Measurements from ENCODE around the gene CTSF. TPM values are rescaled to one million over a fixed set of nuclear protein-coding genes. Genes with fewer than 3 reads are reported as not detected.

Gene CTSF
- total and polyA plus RNA-seq, 2 of the 13 experiments (the other 11 are each of a cell fraction or from before 2014, with no cell fraction given), result not detected

- no peak overlapping the region for H3K4me2 ChIP-seq (ENCODE audit: low read depth, low read length)
- no peaks in the 10 kb centered on the region for H3K79me2 ChIP-seq (ENCODE audit: insufficient read depth, low read length)
- CTCF ChIA-PET (ENCODE audit: low intra/inter-chr PET ratio, low total read pairs), result no interaction called here
- H4K20me1 ChIP-seq (ENCODE audit: insufficient read depth, low read length), result no peaks in the 10 kb centered on the region
- H2AFZ ChIP-seq (ENCODE audit: low read length), result no peak overlapping the region
- H3K27ac ChIP-seq (ENCODE audit: extremely low read length, insufficient read depth, low read length), result no peak overlapping the region
- FAIRE-seq (no peak), ATAC-seq (no peak), DNase-seq (ENCODE audit: low spot score) (no peak)
- H3K4me3 ChIP-seq (replicated peaks in 1 of 3; ENCODE audit: insufficient read depth in 1 of 3, low read depth in 2 of 3, low read length in 3 of 3), result no peak overlapping the region
- in situ Hi-C loops (cut with HindIII; ENCODE audit: extremely low pct_ligation_motif_present, low pct_unique_long_range_greater_than_20kb) (loop anchor here (25.0 kb wide), 1 partner anchor 275 kb away; the partner anchor contains the start of gene RCE1), intact Hi-C loops (cut with micrococcal nuclease; ENCODE audit: unreplicated experiment) (no loop called here)
- POLR2A ChIA-PET, result interaction anchor here (1.4 to 1.5 kb wide), 2 partner anchors 54 to 116 kb away, joined by 3 to 4 read pairs; partner anchors contain the start of genes RBM14 and RBM4B
- H3K4me1 ChIP-seq (ENCODE audit: insufficient read depth, low read length), result no peaks in the 10 kb centered on the region
- no peaks in the 10 kb centered on the region for H3K36me3 ChIP-seq (replicated peaks in 1 of 2; ENCODE audit: control insufficient read depth in 1 of 2, insufficient read depth in 2 of 2, low read length in 2 of 2)
- 33% methylated on average over 2 of the region's 2 CpGs for WGBS (ENCODE audit: low lambda C conversion rate)
- no peaks in the 10 kb centered on the region for H3K9me3 ChIP-seq (ENCODE audit: low read length)
- no TSS peak for BruUV-seq (replicated peaks)
- no peak overlapping the region for H3K9ac ChIP-seq (ENCODE audit: insufficient read depth, low read depth, low read length)
- H3K27me3 ChIP-seq (ENCODE audit: control insufficient read depth in 1 of 2, insufficient read depth in 2 of 2, low read length in 2 of 2), result peaks cover 0 to 66% of the 10 kb centered on the region in 2 experiments; a peak in 4 of 5 replicates
- TF ChIP-seq ZNF572 (CRISPR knock-in tag; IDR thresholded peaks at IDR 0.05) (no peak), ZNF224 (CRISPR knock-in tag; IDR thresholded peaks at IDR 0.05) (no peak), ELF4 (CRISPR knock-in tag; IDR thresholded peaks at IDR 0.05; ENCODE audit: borderline replicate concordance) (no peak), FOSL2 (CRISPR knock-in tag; IDR thresholded peaks at IDR 0.05) (no peak), SALL1 (CRISPR knock-in tag; IDR thresholded peaks at IDR 0.05) (no peak), MTA1 (CRISPR knock-in tag; IDR thresholded peaks at IDR 0.05; ENCODE audit: borderline replicate concordance) (no peak), AKNA (CRISPR knock-in tag; IDR thresholded peaks at IDR 0.05; ENCODE audit: borderline replicate concordance) (no peak), ARHGAP35 (CRISPR knock-in tag; IDR thresholded peaks at IDR 0.05; ENCODE audit: borderline replicate concordance) (no peak), ZNF83 (CRISPR knock-in tag; IDR thresholded peaks at IDR 0.05; ENCODE audit: borderline replicate concordance) (no peak), ATF7 (IDR thresholded peaks at IDR 0.05) (no peak), ATF7 (CRISPR knock-in tag; IDR thresholded peaks at IDR 0.05) (no peak), ZNF557 (CRISPR knock-in tag; IDR thresholded peaks at IDR 0.05) (no peak), MEF2D (CRISPR knock-in tag; IDR thresholded peaks at IDR 0.05) (no peak), TIGD3 (CRISPR knock-in tag; IDR thresholded peaks at IDR 0.05; ENCODE audit: borderline replicate concordance) (no peak), HNF4G (IDR thresholded peaks at IDR 0.05; ENCODE audit: borderline replicate concordance, low read depth, low read length) (no peak), HNF4G (CRISPR knock-in tag; IDR thresholded peaks at IDR 0.05; ENCODE audit: borderline replicate concordance, low read depth) (no peak), ZBTB25 (CRISPR knock-in tag; IDR thresholded peaks at IDR 0.05) (no peak), ZNF562 (CRISPR knock-in tag; IDR thresholded peaks at IDR 0.05; ENCODE audit: borderline replicate concordance) (no peak), SMC3 (IDR thresholded peaks at IDR 0.05; ENCODE audit: low read length) (no peak), DR1 (CRISPR knock-in tag; IDR thresholded peaks at IDR 0.05) (no peak)
These were observed 6.1 kb downstream of the CTSF start for GRCh38 chr11:66562275-66562674.
